Panc1 (cell line): ENCODE results near the gene STK24. TPM values are rescaled to one million over a fixed set of nuclear protein-coding genes. Genes with fewer than 3 reads are reported as not detected.

ENCODE experiments used
- ATAC-seq: fragments of 200-7000 bp; cut with Tn5 transposase; 2 replicates; pipeline ENCODE4 v1.9.1; 2020; ENCODE audit warnings: mild to moderate bottlenecking, moderate library complexity
- BruUV-seq: library from RNA; stranded (reverse); fragments of 400-500 nt; replicated peaks from 2 replicates; lab custom pipeline; 2021; lab: Mats Ljungman, UMichigan
- CTCF ChIA-PET: fragments of 300-600 bp; sonication (Branson Sonifier 250); formaldehyde crosslinking; loops from one replicate; lab custom pipeline; 2022; ENCODE audit warnings: antibody characterized with exemption; lab: Charles Lee
- POLR2A ChIA-PET: fragments of 300-600 bp; sonication (Branson Sonifier 250); formaldehyde crosslinking; loops from one replicate; lab custom pipeline; 2022; ENCODE audit warnings: antibody characterized with exemption; lab: Charles Lee
- DNase-seq: peaks from one replicate; pipeline ENCODE4 v3.0.0-alpha.2; 2010; ENCODE audit warnings: low read depth, low spot score
- H3K27ac ChIP-seq: 2 replicates; pipeline ENCODE4 v1.5.1; 2011; ENCODE audit warnings: mild to moderate bottlenecking, low read length, inconsistent platforms
- H3K27me3 ChIP-seq: fragments of 200-500 bp; sonication (Bioruptor generic); 2 replicates; pipeline ENCODE4 v1.6.0; 2014; ENCODE audit warnings: low read length, inconsistent platforms; ENCODE audit not compliant: control insufficient read depth, insufficient read depth
- H3K36me3 ChIP-seq: fragments of 200-500 bp; sonication (Bioruptor generic); 2 replicates; pipeline ENCODE4 v1.5.1; 2014; ENCODE audit warnings: inconsistent platforms, mild to moderate bottlenecking, low read length, moderate library complexity; ENCODE audit not compliant: control insufficient read depth, insufficient read depth
- H3K4me1 ChIP-seq: 2 replicates; pipeline ENCODE4 v1.5.1; 2011; ENCODE audit warnings: inconsistent platforms, mild to moderate bottlenecking, low read length, moderate library complexity; ENCODE audit not compliant: control insufficient read depth, insufficient read depth
- H3K4me3 ChIP-seq, 2 experiments: 2 replicates each; pipeline ENCODE4 v1.5.1; 2011 to 2012; ENCODE audit warnings: low read depth in 2 of 2, low read length in 2 of 2, mild to moderate bottlenecking in 2 of 2, inconsistent platforms in 1 of 2, moderate library complexity in 1 of 2
- H3K9me3 ChIP-seq: fragments of 200-500 bp; sonication (Bioruptor generic); 2 replicates; pipeline ENCODE4 v1.5.1; 2014; ENCODE audit warnings: low read depth, mild to moderate bottlenecking, inconsistent platforms, low read length, moderate library complexity; ENCODE audit not compliant: control insufficient read depth, insufficient read depth
- POLR2AphosphoS5 ChIP-seq: IDR thresholded peaks from 2 replicates; pipeline ENCODE4 v1.6.1; 2012; ENCODE audit warnings: mild to moderate bottlenecking, low read depth, low read length, moderate library complexity
- TCF7L2 ChIP-seq: IDR thresholded peaks from 2 replicates; pipeline ENCODE4 v1.6.1; 2011; ENCODE audit warnings: mild to moderate bottlenecking, low read depth, low read length, inconsistent platforms
- in situ Hi-C: cut with HindIII; loops from 2 replicates; pipeline ENCODE4 v1.10.0; 2016; ENCODE audit warnings: low sequenced_read_pairs, low pct_unique_long_range_greater_than_20kb
- intact Hi-C: fragments of 100-400 bp; cut with micrococcal nuclease; formaldehyde crosslinking; loops from one replicate; pipeline ENCODE4 v1.10.0; 2022; ENCODE audit not compliant: unreplicated experiment
- total RNA-seq: library from RNA; stranded (reverse); gene quantifications from one replicate; pipeline ENCODE4 v1.2.1, GENCODE V29; 2021; ENCODE audit not compliant: unreplicated experiment
- TF ChIP-seq, protein P1 (sequence below), 2 experiments: IDR thresholded peaks; 2 replicates each; pipeline ENCODE4 v1.6.1; 2011 to 2012; ENCODE audit warnings: low read depth in 2 of 2, control low read depth in 1 of 2, low read length in 1 of 2, mild to moderate bottlenecking in 1 of 2, moderate library complexity in 1 of 2; ENCODE audit not compliant: insufficient read depth in 1 of 2
- TF ChIP-seq, protein P2 (sequence below): fragments of 450-650 bp; IDR thresholded peaks from 2 replicates; pipeline ENCODE4 v1.5.1; 2017; ENCODE audit warnings: mild to moderate bottlenecking

The STK24 gene
- total RNA-seq, 1 experiment from 2014 or later, result 57.3 TPM

DNA sequence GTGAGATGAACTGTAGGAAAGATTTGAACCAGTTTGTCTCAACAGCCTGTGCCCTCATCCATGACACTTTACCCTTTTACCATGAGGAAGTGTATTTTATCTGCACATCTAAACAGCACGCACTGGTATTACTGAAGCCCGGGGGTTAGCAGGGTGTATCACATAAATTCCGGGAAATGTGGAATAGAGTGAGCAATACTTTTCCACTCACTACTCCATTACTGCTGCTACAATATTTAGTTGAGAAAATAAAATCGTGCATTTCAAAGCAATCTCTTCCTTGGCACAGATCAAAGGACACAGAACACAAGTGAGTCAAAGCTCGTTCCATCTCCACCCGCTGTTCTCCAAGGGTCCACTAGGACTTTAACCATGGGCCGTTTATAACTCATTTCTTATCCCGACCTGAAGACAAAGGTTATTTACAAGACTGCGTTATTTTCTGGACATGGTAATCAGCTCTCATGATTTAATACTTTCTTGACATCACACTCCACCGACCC, 35.2 kb downstream of the STK24 start:
- intact Hi-C loops, result no loop called here
- Histone ChIP-seq H3K4me3 (no peak overlapping the region), H3K27me3 (no peaks in the 10 kb centered on the region), H3K4me1 (peaks cover 11% of the 10 kb centered on the region; the same call in 1 of the 2 replicates), H3K27ac (no peak overlapping the region), H3K36me3 (no peaks in the 10 kb centered on the region), H3K9me3 (no peaks in the 10 kb centered on the region)
- BruUV-seq, result no TSS peak
- no peak for DNase-seq
- ChIA-PET POLR2A (no interaction called here), CTCF (no interaction called here)
- ATAC-seq, result no peak
- in situ Hi-C loops, result no loop called here
- TF ChIP-seq TCF7L2, result no peak
- TF ChIP-seq, protein P1, sequence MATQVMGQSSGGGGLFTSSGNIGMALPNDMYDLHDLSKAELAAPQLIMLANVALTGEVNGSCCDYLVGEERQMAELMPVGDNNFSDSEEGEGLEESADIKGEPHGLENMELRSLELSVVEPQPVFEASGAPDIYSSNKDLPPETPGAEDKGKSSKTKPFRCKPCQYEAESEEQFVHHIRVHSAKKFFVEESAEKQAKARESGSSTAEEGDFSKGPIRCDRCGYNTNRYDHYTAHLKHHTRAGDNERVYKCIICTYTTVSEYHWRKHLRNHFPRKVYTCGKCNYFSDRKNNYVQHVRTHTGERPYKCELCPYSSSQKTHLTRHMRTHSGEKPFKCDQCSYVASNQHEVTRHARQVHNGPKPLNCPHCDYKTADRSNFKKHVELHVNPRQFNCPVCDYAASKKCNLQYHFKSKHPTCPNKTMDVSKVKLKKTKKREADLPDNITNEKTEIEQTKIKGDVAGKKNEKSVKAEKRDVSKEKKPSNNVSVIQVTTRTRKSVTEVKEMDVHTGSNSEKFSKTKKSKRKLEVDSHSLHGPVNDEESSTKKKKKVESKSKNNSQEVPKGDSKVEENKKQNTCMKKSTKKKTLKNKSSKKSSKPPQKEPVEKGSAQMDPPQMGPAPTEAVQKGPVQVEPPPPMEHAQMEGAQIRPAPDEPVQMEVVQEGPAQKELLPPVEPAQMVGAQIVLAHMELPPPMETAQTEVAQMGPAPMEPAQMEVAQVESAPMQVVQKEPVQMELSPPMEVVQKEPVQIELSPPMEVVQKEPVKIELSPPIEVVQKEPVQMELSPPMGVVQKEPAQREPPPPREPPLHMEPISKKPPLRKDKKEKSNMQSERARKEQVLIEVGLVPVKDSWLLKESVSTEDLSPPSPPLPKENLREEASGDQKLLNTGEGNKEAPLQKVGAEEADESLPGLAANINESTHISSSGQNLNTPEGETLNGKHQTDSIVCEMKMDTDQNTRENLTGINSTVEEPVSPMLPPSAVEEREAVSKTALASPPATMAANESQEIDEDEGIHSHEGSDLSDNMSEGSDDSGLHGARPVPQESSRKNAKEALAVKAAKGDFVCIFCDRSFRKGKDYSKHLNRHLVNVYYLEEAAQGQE (IDR thresholded peaks at IDR 0.05; ENCODE audit: insufficient read depth in 1 of 2, low read depth in 2 of 2, low read length in 1 of 2), result no peak
- TF ChIP-seq, protein P2, sequence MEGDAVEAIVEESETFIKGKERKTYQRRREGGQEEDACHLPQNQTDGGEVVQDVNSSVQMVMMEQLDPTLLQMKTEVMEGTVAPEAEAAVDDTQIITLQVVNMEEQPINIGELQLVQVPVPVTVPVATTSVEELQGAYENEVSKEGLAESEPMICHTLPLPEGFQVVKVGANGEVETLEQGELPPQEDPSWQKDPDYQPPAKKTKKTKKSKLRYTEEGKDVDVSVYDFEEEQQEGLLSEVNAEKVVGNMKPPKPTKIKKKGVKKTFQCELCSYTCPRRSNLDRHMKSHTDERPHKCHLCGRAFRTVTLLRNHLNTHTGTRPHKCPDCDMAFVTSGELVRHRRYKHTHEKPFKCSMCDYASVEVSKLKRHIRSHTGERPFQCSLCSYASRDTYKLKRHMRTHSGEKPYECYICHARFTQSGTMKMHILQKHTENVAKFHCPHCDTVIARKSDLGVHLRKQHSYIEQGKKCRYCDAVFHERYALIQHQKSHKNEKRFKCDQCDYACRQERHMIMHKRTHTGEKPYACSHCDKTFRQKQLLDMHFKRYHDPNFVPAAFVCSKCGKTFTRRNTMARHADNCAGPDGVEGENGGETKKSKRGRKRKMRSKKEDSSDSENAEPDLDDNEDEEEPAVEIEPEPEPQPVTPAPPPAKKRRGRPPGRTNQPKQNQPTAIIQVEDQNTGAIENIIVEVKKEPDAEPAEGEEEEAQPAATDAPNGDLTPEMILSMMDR, result no peak
- no peak for TF ChIP-seq POLR2AphosphoS5

DNA sequence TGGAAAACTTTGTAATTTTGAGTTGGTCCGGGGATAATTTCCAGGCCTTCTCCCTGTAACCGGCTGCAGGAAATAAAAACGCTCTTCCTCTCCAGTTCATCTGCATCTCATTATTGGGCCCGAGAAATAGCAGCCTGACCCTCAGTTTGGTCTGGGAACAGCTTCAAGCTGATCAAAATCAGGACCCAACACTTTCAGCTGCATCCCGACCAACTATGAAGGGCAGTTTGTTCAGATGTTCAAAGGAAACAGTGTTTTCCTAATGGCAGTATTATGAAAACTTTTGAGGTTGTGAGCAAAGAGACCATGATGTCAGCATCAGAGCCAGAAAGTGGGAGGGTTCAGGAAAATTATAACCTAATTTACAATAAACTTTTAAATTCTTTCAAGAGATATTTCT, 35.7 kb downstream of the STK24 start:
- POLR2A ChIA-PET, result interaction anchor here (0.6 kb wide), 1 partner anchor 16 kb away, joined by 11 read pairs; no protein-coding TSS in a partner anchor
- in situ Hi-C loops, result no loop called here
- CTCF ChIA-PET, result no interaction called here
- DNase-seq, result no peak
- Histone ChIP-seq H3K36me3 (no peaks in the 10 kb centered on the region), H3K27me3 (no peaks in the 10 kb centered on the region), H3K4me1 (peaks cover 11% of the 10 kb centered on the region; the same call in 1 of the 2 replicates), H3K4me3 (no peak overlapping the region), H3K27ac (no peak overlapping the region), H3K9me3 (no peaks in the 10 kb centered on the region)
- TF ChIP-seq, protein P2, result no peak
- no peak for TF ChIP-seq POLR2AphosphoS5
- intact Hi-C loops, result no loop called here
- no TSS peak for BruUV-seq
- no peak for ATAC-seq
